Esophagus muscularis mucosa (tissue), 4 donors: ENCODE data around the gene CPNE8.

Source experiments
- EP300 ChIP-seq: sonication (generic); formaldehyde crosslinking; IDR thresholded peaks from one replicate; pipeline ENCODE4 v1.6.1; 2017; ENCODE audit warnings: antibody characterized with exemption
- POLR2A ChIP-seq: fragments of 450-650 bp; IDR thresholded peaks from one replicate; pipeline ENCODE4 v1.6.1; 2017; ENCODE audit warnings: antibody characterized with exemption, moderate library complexity, mild to moderate bottlenecking, low read depth
- POLR2AphosphoS5 ChIP-seq, 2 donors: sonication (generic); formaldehyde crosslinking; IDR thresholded peaks; one replicate each; pipeline ENCODE4 v1.6.1; 2017; ENCODE audit warnings: antibody characterized with exemption in 2 of 2
- TF ChIP-seq, protein P1 (sequence below), 3 experiments: fragments of 200-600 bp in 2 of 3; fragments of 450-650 bp in 1 of 3; sonication (generic) in 2 of 3; IDR thresholded peaks; one replicate each; pipeline ENCODE4 v1.5.1; 2017 to 2019; ENCODE audit warnings: antibody characterized with exemption in 3 of 3, mild to moderate bottlenecking in 2 of 3, moderate library complexity in 1 of 3

- TF ChIP-seq, protein P1, sequence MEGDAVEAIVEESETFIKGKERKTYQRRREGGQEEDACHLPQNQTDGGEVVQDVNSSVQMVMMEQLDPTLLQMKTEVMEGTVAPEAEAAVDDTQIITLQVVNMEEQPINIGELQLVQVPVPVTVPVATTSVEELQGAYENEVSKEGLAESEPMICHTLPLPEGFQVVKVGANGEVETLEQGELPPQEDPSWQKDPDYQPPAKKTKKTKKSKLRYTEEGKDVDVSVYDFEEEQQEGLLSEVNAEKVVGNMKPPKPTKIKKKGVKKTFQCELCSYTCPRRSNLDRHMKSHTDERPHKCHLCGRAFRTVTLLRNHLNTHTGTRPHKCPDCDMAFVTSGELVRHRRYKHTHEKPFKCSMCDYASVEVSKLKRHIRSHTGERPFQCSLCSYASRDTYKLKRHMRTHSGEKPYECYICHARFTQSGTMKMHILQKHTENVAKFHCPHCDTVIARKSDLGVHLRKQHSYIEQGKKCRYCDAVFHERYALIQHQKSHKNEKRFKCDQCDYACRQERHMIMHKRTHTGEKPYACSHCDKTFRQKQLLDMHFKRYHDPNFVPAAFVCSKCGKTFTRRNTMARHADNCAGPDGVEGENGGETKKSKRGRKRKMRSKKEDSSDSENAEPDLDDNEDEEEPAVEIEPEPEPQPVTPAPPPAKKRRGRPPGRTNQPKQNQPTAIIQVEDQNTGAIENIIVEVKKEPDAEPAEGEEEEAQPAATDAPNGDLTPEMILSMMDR (IDR thresholded peaks at IDR 0.05): no peak
- TF ChIP-seq POLR2A (no peak), POLR2AphosphoS5 (IDR thresholded peaks at IDR 0.05) (no peak), EP300 (no peak)
These were observed 10.2 kb upstream of the CPNE8 start for GRCh38 chr12:38915429-38916182.
